Body of pancreas (tissue), 4 donors: ENCODE data around the gene LDLRAD2.

Experiments
- POLR2A ChIP-seq, 3 donors: fragments of 450-650 bp; IDR thresholded peaks; one replicate each; pipeline ENCODE4 v1.6.1; 2016; ENCODE audit warnings: antibody characterized with exemption in 3 of 3, mild to moderate bottlenecking in 2 of 3
- TF ChIP-seq, protein P1 (sequence below), 7 experiments: fragments of 450-650 bp in 4 of 7; fragments of 200-600 bp in 3 of 7; sonication (generic) in 3 of 7; IDR thresholded peaks; one replicate each; pipeline ENCODE4 v1.5.1; 2016 to 2019; ENCODE audit warnings: antibody characterized with exemption in 7 of 7

DNA sequence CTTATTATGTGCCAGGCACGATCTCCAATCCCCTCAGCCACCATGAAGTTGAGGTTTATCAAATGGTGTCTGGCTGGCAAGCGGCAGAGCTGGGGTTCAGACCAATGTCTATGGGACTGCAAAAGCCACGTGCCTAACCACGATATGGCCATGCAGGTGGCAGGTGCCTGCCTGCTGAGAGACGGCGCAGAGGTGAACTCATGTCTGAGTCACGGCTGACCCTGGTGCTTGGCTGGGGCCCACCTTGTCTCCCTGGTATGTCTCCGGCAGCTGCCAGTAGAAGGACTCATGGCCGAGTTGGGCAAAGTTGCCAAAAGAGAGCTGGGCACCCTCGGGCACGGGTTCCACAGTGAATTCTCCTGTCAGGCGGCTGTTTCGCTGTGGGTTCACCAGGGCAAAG, 59.9 kb downstream of the LDLRAD2 start:
- TF ChIP-seq, protein P1, sequence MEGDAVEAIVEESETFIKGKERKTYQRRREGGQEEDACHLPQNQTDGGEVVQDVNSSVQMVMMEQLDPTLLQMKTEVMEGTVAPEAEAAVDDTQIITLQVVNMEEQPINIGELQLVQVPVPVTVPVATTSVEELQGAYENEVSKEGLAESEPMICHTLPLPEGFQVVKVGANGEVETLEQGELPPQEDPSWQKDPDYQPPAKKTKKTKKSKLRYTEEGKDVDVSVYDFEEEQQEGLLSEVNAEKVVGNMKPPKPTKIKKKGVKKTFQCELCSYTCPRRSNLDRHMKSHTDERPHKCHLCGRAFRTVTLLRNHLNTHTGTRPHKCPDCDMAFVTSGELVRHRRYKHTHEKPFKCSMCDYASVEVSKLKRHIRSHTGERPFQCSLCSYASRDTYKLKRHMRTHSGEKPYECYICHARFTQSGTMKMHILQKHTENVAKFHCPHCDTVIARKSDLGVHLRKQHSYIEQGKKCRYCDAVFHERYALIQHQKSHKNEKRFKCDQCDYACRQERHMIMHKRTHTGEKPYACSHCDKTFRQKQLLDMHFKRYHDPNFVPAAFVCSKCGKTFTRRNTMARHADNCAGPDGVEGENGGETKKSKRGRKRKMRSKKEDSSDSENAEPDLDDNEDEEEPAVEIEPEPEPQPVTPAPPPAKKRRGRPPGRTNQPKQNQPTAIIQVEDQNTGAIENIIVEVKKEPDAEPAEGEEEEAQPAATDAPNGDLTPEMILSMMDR (IDR thresholded peaks at IDR 0.05), result no peak
- no peak for TF ChIP-seq POLR2A (IDR thresholded peaks at IDR 0.05)
